CD4-positive, alpha-beta T cell treated with Interleukin-2 at 100 ng/mL for 4 hours (primary cell): ENCODE data around the gene FGFR1OP2.

Experiments
- DNase-seq: peaks from one replicate; pipeline ENCODE4 v3.0.0-alpha.2; 2020; ENCODE audit warnings: low spot score

FGFR1OP2 gene

DNA sequence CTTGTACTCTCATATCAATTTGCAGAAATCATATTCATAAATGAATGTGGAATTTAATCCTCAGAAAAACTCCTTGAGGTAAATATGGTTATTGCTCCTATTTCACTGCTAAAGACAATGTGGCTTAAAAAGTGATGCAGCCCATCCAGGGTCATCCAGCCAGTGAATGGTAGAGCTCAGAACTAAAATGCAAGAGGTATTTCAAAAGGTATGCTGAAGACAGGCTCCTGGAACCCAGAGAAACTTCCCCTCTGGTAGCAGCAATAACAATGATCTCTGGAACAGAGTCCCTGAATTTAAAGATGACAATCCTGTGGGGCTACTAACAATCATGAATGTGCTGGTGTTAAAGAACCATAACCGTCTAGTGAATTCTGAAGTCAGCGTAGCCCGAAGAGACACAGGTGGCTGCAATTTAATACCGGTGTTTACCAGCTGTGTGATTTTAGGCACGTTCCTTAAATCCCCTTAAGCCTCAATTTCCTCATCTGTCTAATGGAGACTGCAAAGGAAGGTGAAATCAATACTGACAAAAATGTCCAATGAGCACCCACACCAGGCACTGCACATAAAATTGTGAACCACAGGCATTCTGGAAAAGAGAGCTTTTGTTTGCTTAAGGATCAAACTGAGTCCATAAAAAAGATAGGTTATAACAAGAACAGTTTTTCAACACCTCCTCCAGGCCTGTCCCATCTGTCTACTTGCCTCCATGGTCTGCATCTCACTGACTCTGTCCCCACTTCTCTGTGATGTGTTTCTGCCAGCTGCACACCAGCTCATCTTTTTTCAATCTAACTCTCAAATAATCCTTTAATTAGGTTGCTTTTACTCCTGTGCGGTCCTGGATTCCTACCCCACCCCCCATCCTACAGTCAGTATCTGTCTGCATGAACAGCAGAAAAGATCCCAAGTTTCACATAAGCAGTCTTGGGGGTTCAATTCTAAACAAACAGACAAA, 65.4 kb downstream of the FGFR1OP2 start:
- DNase-seq, result no peak

DNA sequence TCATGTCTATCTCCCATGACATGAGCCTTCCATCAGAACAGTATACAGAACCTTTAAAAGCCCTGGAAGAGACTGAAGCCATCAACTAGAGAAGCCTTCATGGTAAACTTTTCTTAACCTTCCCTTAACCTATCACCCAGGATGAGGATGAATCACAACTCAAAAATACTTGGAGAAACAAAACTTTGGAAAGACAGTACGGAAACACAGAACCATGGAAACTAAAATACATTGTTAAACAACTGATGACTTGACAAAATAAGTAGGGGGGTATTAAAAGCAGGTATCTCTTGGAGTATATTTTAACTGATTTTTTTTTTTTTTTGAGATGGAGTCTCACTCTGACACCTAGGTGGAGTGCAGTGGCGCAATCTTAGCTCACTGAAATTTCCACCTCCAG, 67.2 kb downstream of the FGFR1OP2 start:
- no peak for DNase-seq

DNA sequence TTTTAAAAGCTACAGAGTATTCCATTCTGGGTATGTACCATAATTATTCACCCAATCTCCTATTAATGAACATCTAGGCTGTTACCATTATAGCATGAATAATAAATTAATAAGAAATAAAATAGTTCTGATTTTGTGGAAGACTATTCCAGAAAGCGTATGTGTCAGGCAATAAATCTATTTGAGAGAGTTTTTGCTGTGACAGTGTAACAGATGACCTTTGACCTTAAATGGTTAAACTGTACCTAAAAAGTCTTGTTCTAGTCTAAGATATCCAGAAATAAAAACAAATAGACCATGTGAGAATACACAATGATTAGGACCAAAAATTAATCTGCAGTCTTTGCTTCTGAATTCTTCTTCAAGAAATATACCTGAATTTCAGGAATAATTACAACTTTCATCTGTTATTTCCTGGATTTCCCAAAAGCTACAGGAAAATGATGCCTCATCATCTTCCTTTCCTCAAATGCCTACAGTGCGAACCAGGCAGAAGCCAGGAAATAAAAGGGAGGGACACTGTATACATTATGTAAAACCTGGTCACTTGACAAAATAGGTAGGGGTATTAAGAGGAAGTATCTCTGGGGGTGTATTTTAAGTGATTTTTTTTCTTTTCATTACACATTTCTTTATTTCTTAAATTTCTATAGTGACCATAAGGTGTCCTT, 68.7 kb downstream of the FGFR1OP2 start:
- no peak for DNase-seq

GRCh38 chr12:27008081-27008480, 69.8 kb downstream of the FGFR1OP2 start:
- DNase-seq, result no peak

- no peak for DNase-seq
These were observed 71.6 kb downstream of the FGFR1OP2 start for GRCh38 chr12:27009881-27010301.

GRCh38 chr12:27012239-27012981, 74.1 kb downstream of the FGFR1OP2 start:
- no peak for DNase-seq

GRCh38 chr12:27012982-27013255, 74.6 kb downstream of the FGFR1OP2 start:
- no peak for DNase-seq

DNA sequence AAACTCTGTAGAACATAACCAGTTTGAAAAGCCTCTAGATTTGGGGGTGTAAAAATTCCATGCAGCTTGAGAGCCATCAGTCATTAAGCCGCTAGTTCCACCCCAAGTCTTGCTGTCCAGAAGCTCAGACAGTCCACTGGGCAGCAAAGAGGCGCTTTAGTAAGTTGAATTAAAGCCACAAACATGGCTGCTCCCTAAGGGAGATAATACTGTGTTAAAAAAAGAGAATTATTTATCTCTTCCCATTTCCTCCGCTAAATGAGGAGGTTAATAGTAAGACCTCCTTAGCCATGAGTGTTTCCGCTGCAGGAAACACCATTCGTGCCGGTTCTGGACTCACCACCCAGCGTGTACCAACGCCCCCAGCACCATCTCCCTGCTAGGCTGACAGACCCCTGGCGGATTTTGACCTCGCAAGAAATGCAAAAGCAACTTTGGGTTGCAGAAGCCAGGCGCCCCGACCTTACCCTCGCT, 75.4 kb downstream of the FGFR1OP2 start:
- DNase-seq, result no peak

DNA sequence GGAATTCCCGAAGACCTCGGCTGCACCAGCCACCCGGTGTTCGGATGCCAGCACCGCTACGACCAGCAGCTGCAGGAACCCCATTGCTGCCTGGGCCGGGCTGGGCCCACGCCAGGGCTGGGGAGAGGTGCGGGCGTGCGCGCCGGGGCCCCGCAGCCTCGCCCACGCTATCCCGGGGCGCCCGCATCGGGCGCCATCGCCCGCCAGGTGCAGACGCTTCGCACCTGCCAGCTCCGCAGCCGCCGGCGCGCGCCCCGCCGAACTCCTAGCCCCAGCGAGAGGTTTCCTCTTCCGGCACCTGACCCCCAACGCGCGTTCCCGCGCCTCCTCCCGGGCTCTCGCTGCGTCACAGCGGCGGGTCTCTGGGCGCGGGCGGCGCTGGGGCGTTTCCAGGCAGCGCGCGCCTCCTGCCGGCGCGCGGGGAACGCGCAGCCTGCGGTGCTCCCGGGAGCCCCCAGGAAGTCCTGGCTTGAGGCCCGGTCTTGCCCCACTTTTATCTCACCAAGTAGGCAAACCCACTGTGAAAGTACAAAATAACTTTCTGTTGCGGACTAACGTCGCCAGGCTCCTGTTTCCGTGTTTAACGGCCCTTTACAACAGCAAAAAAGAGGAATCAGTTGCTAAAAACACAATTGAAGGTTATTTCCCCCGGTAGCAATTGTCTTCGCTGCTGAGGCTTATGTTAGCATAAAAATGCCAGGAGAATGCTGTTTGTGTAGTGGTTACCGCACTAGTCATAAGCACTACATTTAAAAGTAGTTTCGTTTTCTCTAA, 76.0 kb downstream of the FGFR1OP2 start, which contains the start of gene TM7SF3:
Gene TM7SF3 (minus strand): TSS at position 300 of the 774 bp plus-strand sequence. CDS start 216 bp downstream, at position 84.
- DNase-seq, result peak; percentile 94

DNA sequence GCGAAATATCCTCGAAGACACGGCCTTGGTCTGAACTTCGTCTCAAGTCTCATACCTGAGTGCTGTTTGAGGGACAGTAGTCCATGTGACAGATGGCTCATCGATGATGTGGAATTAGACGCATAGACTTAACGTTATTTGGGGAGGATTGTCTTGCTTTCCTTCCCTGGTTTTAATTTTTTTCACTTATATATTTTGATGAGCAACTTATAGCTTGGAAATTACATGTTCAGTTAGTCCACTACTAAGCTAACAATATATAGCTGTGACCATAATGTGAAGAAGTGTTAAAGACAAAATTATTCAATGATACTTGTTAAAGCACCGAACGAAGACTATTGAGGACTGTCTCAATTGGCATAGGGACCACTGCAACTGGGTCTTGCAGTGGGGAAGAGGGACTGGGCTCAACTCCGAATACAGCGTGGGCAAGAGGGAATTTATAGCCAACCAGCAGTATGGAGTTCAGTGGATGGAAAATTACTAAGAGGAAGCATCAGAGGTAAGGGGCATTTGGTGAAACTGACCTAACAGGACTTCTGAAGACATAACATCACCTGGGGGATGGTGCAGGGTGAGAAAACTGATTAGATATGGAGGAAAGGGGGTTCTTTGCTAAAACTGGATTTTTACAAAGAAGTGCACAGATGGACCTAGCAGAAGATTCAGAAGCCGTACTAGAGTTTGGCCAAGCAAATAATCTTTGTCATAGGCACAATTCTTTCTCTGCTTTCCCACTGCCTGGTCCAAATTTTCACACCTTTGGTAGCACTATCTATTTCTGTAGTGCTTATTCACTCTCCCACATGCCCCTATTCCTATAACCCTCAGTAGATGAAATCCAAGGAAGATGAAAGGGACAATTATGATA, 76.8 kb downstream of the FGFR1OP2 start:
- DNase-seq, result no peak

GRCh38 chr12:27015730-27016076, 77.4 kb downstream of the FGFR1OP2 start:
- DNase-seq, result peak; percentile 51
